ENCODE measurements around the gene DNAJC27. TPM values are rescaled to one million over a fixed set of nuclear protein-coding genes. Genes with fewer than 3 reads are reported as not detected.

Gene DNAJC27
- total and polyA plus RNA-seq, 2 of the 13 experiments (the other 11 are each of a cell fraction or from before 2014, with no cell fraction given), result 3.1 to 3.7 TPM

DNA sequence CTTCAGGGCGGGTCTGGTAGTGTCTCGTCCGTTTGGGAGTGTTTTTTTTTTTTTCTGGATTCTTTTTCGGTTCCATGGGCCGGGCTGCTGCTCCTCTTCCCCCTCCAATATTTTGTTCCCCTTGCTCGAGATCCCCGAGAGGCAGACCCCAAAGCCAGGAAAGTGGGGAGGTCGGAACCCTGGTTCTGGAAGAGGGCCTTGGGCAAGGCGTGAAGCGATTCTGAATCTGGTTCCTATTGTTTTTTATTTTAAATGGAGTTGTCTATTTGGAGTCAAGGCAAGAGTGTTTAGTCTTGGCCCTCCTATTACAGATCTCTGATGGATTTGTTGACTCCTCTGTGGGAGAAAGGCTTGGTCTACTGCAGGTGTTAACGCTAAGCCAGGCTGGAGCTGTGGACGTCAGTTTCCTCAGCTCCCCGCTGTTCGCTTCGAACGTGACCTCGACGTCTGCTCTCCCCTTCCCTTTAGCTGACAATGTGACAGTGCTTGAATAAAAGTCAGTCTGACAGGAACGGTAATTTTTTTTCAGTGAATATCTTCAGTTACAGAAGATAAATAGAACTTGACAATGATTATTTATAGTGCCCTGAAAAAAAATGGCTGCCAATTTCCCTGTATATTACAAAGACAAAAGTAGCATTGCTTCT lies 683 bp upstream of the DNAJC27 start (continued):
- TF ChIP-seq, protein P1, sequence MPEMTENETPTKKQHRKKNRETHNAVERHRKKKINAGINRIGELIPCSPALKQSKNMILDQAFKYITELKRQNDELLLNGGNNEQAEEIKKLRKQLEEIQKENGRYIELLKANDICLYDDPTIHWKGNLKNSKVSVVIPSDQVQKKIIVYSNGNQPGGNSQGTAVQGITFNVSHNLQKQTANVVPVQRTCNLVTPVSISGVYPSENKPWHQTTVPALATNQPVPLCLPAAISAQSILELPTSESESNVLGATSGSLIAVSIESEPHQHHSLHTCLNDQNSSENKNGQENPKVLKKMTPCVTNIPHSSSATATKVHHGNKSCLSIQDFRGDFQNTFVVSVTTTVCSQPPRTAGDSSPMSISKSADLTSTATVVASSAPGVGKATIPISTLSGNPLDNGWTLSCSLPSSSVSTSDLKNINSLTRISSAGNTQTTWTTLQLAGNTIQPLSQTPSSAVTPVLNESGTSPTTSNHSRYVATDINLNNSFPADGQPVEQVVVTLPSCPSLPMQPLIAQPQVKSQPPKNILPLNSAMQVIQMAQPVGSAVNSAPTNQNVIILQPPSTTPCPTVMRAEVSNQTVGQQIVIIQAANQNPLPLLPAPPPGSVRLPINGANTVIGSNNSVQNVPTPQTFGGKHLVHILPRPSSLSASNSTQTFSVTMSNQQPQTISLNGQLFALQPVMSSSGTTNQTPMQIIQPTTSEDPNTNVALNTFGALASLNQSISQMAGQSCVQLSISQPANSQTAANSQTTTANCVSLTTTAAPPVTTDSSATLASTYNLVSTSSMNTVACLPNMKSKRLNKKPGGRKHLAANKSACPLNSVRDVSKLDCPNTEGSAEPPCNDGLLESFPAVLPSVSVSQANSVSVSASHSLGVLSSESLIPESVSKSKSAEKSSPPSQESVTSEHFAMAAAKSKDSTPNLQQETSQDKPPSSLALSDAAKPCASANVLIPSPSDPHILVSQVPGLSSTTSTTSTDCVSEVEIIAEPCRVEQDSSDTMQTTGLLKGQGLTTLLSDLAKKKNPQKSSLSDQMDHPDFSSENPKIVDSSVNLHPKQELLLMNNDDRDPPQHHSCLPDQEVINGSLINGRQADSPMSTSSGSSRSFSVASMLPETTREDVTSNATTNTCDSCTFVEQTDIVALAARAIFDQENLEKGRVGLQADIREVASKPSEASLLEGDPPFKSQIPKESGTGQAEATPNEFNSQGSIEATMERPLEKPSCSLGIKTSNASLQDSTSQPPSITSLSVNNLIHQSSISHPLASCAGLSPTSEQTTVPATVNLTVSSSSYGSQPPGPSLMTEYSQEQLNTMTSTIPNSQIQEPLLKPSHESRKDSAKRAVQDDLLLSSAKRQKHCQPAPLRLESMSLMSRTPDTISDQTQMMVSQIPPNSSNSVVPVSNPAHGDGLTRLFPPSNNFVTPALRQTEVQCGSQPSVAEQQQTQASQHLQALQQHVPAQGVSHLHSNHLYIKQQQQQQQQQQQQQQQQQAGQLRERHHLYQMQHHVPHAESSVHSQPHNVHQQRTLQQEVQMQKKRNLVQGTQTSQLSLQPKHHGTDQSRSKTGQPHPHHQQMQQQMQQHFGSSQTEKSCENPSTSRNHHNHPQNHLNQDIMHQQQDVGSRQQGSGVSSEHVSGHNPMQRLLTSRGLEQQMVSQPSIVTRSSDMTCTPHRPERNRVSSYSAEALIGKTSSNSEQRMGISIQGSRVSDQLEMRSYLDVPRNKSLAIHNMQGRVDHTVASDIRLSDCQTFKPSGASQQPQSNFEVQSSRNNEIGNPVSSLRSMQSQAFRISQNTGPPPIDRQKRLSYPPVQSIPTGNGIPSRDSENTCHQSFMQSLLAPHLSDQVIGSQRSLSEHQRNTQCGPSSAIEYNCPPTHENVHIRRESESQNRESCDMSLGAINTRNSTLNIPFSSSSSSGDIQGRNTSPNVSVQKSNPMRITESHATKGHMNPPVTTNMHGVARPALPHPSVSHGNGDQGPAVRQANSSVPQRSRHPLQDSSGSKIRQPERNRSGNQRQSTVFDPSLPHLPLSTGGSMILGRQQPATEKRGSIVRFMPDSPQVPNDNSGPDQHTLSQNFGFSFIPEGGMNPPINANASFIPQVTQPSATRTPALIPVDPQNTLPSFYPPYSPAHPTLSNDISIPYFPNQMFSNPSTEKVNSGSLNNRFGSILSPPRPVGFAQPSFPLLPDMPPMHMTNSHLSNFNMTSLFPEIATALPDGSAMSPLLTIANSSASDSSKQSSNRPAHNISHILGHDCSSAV (CRISPR knock-in tag; IDR thresholded peaks at IDR 0.05; ENCODE audit: borderline replicate concordance), result 0 out of 2 replicates have a peak, but pooled peaks have one; percentile 24
- TF ChIP-seq FOXO1 (CRISPR knock-in tag; IDR thresholded peaks at IDR 0.05) (no peak), NFIB (CRISPR knock-in tag; IDR thresholded peaks at IDR 0.05; ENCODE audit: borderline replicate concordance) (no peak), KAT7 (CRISPR knock-in tag; IDR thresholded peaks at IDR 0.05; ENCODE audit: borderline replicate concordance) (no peak; the same call in 1 of the 2 replicates), FOXJ3 (CRISPR knock-in tag; IDR thresholded peaks at IDR 0.05; ENCODE audit: borderline replicate concordance) (no peak), ZBTB7B (CRISPR knock-in tag; IDR thresholded peaks at IDR 0.05) (no peak), ZNF430 (CRISPR knock-in tag; IDR thresholded peaks at IDR 0.05) (peak; percentile 3), SP1 (IDR thresholded peaks at IDR 0.05) (no peak), SP1 (CRISPR knock-in tag; IDR thresholded peaks at IDR 0.05) (no peak)
- TF ChIP-seq, protein P2, sequence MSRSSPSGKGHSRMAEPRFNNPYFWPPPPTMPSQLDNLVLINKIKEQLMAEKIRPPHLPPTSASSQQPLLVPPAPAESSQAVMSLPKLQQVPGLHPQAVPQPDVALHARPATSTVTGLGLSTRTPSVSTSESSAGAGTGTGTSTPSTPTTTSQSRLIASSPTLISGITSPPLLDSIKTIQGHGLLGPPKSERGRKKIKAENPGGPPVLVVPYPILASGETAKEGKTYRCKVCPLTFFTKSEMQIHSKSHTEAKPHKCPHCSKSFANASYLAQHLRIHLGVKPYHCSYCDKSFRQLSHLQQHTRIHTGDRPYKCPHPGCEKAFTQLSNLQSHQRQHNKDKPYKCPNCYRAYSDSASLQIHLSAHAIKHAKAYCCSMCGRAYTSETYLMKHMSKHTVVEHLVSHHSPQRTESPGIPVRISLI (CRISPR knock-in tag; IDR thresholded peaks at IDR 0.05; ENCODE audit: borderline replicate concordance), result peak; percentile 12; the same call in 1 of the 2 replicates
- TF ChIP-seq, protein P3, sequence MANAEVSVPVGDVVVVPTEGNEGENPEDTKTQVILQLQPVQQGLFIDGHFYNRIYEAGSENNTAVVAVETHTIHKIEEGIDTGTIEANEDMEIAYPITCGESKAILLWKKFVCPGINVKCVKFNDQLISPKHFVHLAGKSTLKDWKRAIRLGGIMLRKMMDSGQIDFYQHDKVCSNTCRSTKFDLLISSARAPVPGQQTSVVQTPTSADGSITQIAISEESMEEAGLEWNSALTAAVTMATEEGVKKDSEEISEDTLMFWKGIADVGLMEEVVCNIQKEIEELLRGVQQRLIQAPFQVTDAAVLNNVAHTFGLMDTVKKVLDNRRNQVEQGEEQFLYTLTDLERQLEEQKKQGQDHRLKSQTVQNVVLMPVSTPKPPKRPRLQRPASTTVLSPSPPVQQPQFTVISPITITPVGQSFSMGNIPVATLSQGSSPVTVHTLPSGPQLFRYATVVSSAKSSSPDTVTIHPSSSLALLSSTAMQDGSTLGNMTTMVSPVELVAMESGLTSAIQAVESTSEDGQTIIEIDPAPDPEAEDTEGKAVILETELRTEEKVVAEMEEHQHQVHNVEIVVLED (CRISPR knock-in tag; IDR thresholded peaks at IDR 0.05; ENCODE audit: borderline replicate concordance), result 0 out of 2 replicates have a peak, but pooled peaks have one; percentile 2
- TF ChIP-seq, protein P4, sequence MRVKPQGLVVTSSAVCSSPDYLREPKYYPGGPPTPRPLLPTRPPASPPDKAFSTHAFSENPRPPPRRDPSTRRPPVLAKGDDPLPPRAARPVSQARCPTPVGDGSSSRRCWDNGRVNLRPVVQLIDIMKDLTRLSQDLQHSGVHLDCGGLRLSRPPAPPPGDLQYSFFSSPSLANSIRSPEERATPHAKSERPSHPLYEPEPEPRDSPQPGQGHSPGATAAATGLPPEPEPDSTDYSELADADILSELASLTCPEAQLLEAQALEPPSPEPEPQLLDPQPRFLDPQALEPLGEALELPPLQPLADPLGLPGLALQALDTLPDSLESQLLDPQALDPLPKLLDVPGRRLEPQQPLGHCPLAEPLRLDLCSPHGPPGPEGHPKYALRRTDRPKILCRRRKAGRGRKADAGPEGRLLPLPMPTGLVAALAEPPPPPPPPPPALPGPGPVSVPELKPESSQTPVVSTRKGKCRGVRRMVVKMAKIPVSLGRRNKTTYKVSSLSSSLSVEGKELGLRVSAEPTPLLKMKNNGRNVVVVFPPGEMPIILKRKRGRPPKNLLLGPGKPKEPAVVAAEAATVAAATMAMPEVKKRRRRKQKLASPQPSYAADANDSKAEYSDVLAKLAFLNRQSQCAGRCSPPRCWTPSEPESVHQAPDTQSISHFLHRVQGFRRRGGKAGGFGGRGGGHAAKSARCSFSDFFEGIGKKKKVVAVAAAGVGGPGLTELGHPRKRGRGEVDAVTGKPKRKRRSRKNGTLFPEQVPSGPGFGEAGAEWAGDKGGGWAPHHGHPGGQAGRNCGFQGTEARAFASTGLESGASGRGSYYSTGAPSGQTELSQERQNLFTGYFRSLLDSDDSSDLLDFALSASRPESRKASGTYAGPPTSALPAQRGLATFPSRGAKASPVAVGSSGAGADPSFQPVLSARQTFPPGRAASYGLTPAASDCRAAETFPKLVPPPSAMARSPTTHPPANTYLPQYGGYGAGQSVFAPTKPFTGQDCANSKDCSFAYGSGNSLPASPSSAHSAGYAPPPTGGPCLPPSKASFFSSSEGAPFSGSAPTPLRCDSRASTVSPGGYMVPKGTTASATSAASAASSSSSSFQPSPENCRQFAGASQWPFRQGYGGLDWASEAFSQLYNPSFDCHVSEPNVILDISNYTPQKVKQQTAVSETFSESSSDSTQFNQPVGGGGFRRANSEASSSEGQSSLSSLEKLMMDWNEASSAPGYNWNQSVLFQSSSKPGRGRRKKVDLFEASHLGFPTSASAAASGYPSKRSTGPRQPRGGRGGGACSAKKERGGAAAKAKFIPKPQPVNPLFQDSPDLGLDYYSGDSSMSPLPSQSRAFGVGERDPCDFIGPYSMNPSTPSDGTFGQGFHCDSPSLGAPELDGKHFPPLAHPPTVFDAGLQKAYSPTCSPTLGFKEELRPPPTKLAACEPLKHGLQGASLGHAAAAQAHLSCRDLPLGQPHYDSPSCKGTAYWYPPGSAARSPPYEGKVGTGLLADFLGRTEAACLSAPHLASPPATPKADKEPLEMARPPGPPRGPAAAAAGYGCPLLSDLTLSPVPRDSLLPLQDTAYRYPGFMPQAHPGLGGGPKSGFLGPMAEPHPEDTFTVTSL (CRISPR knock-in tag; IDR thresholded peaks at IDR 0.05; ENCODE audit: borderline replicate concordance), result peak; percentile 35; the same call in 1 of the 2 replicates
